GM18511 (cell line): ENCODE measurements around the gene IL4.
"Not testable (repeated sequence)": the region's sequence is repeated elsewhere in the genome, so short reads cannot be mapped to it uniquely, and the experiment has no call there.

Experiments used
- ATAC-seq: cut with Tn5 transposase; IDR thresholded peaks from one replicate; pipeline ENCODE4 v1.9.1; 2021; ENCODE audit warnings: mild to moderate bottlenecking, moderate library complexity; ENCODE audit not compliant: unreplicated experiment

The IL4 gene

DNA sequence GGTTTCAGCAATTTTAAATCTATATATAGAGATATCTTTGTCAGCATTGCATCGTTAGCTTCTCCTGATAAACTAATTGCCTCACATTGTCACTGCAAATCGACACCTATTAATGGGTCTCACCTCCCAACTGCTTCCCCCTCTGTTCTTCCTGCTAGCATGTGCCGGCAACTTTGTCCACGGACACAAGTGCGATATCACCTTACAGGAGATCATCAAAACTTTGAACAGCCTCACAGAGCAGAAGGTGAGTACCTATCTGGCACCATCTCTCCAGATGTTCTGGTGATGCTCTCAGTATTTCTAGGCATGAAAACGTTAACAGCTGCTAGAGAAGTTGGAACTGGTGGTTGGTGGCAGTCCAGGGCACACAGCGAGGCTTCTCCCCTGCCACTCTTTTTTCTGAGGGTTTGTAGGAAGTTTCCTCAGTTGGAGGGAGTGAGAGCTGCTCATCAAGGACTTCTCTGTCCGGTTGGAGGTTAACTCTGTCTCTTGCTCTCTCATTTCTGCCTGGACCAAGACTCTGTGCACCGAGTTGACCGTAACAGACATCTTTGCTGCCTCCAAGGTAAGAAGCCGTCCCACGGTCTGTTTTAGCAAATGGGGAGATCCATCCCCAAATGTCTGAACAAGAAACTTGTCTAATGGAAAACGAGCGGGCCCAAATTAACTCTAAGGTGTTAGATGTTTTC lies at the start of gene IL4:
Gene IL4 (plus strand): TSS at position 51 of the 692 bp plus-strand sequence. CDS start 62 bp downstream, at position 113.
- no peak for ATAC-seq

DNA sequence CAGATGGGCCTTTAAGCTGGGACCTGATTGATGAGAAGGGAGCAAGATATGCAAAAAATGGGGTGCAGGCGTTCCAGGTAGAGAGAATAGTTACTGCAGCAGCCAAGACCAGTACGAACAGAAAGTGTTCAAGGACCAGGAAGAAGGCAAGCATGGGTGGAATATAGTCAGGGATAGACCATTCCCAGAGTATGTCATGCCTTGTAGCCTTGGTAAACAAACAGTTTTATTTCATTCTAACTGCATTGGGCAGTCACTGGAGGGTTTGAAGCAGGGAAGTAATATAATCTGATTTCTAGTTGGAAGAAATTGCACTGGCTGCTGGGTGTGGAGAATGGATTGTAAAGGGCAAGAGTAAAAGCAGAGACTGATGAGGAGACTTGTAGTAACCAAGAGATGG lies 46.3 kb upstream of the IL4 start:
- ATAC-seq = no peak

DNA sequence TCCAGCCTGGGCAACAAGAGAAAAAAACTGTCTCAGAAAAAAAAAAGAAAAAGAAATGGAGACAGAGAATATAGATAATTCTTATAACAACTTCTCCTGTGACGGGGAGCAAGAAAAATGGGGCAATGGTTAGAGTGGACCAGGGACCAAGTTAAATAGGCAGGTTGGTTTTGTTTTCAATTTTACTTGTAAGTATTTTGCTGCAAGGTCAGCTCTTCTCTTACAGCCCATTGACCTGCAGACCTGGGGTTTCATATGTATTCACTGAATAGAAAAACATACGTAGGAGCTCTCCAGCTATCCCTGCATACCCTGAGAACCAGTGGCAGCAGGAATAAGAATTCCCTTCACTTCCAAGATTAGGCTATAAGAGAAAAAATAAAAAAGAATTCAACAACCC lies 45.0 kb upstream of the IL4 start:
- peak; percentile 35 for ATAC-seq

DNA sequence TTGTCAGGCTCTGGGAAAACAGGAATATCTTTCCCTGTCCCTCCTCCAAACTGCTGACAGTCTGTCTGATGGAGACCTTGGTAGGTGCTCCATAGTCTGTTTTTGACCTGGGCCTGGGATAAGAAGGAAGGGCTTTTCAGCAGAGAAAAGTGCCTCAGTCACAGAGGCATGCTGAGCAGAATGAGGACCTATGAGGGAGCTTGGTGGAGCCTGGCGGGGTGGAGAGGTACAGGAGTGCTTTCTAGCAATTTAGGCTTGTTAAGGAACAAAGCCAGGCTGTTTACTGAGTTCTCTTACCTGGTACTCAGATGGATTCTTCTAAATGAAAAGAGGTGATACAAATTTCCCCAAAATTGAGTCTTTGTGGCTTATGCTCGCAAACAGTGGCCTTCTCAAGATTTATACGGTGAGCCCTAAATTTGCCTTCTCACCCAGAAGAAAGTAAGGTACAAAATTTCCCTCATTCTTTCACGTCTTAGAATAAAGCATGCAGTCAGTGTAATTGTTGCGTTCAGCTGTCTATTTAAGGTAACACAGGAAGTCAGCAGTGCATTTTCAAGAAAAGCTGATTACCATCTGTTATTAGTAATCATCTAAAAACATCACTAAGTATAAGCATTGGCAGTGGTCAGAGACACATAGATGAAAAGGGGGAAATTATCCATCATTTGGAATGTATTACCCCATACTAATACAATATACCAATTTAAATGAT lies 44.4 kb upstream of the IL4 start:
- peak; percentile 80 for ATAC-seq

DNA sequence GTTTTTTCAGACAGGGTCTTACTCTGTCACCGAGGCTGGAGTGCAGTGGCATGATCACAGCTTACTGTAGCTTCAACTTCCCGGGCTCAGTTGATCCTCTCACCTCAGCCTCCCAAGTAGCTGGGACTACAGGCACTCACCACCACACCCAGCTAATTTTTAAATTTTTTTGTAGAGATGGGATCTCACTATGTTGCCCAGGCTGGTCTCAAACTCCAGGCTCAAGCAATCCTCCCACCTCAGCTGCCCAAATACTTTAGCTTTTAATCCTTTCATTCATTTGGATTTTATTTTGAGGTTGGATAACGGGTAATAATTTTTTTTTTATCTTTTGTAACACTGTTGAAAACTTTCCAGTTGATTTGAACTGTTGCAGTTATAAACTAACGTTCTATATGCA lies 40.2 kb upstream of the IL4 start:
- not testable (repeated sequence) for ATAC-seq

DNA sequence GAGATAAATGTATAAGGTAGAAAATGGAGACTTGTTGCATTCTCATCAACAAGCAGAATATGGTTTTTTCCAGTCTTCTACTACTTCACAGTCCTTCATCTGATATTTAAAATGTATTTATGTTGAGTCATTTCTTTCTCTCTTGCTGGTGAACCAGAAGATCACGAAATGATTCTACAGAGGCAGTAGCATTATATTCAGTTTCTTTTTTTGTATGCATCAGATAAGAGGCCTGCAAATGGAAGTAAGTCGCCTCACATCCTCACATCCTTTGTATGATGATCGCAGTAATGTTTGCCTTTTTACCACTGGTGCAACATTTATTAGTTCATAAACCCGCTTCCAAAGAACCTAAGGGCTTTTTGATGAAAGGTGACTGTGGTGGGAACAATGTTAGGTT lies 37.9 kb upstream of the IL4 start:
- peak; percentile 47 for ATAC-seq

DNA sequence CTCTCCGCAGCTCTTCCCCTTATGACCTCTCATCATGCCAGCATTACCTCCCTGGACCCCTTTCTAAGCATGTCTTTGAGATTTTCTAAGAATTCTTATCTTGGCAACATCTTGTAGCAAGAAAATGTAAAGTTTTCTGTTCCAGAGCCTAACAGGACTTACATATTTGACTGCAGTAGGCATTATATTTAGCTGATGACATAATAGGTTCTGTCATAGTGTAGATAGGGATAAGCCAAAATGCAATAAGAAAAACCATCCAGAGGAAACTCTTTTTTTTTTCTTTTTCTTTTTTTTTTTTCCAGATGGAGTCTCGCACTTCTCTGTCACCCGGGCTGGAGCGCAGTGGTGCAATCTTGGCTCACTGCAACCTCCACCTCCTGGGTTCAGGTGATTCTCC lies 36.5 kb upstream of the IL4 start:
- no peak for ATAC-seq

DNA sequence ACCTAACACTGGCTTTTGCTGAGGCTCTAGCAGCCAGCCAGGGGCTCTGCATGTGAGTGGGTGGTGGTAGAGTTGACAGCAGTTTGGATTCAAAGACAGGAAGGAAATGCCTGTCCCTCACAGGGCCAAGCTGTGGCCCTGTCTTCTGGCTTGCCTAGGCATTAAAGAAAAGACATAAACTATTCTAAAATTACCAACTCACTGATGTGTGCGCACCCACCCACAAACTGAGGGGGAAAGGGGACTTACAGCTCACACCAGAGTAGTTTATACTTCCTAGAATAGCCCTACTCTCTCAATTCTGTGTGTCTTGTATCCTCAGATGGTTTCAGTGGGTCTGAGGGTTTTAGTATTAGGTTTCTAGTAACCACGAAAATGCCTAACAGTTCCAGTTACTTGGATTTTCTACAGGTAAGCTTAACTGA lies 34.1 kb upstream of the IL4 start:
- ATAC-seq = peak; percentile 73

DNA sequence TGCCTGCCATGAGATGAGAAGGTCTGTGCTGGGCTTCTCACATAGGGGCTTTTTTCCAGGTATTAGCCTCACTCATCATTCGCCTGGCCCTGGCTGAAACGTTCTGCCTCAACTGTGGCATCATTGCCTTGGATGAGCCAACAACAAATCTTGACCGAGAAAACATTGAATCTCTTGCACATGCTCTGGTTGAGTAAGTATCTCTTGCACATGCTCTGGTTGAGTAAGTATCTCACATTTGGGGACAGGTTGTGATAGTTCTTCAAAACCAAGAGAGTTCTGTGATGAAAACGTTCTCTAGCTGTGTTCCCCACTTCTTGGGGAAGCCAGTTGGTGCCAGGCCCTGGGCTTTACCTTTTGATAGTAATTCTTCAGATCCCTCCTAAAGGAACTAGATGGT lies 33.2 kb upstream of the IL4 start:
- no peak for ATAC-seq

DNA sequence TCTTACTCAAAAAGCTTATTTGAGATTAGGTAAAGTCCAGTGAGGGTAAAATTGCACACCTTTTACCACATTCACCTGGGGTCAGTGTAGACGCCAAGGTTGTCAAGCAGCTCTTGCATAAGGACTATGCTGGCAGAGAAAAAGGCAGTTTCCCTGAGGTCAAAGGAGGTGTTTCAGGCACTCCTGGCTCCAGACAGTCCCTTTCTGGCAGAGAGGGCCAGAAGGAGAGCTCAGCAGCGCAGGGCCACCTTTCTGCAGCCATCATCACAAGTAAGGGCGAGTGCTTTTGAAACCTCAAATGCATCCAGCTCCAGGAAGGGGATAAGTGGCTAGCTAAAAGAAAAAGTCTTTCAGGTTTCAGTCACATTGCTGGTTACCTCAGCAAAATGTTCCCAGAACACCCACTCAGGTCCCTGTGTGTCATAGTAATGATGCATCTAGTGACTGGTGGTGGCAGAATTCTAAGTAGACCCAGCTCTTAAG lies 32.5 kb upstream of the IL4 start:
- peak; percentile 38 for ATAC-seq

DNA sequence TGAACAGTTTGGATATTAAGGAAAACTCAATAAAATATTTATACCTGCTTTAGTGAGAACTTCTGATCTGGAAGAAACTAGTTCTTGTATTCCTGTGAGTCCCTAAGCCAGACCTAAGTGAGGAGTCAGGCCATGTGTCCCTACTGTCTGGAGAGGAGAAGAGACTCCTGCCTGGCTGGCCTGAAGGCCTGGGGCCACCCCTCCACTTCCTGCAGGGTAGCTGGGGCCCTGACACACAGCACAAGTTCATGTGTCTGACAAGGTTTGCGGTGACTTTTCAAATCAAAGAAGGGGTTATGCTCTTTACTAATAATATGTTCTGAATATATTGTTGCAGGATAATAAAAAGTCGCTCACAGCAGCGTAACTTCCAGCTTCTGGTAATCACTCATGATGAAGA lies 31.9 kb upstream of the IL4 start:
- ATAC-seq = no peak

DNA sequence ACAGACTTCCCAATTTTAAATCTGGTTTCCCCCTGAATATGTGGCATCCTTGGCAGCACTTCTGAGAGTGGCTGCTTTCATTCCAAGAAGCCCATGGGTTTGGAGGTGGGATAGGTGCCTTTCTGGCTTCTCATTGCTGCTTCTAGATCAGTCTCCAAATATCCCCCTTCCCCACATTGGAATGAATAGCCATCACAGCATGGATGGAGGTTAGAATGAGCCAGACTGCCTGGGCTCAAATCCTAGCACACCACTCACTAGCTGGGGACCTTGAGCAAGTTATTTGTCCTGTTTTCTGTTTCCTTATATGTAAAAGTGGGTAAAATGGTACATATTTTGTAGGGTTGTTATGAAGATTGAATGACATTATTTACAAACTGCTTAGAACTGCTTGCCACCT lies 29.6 kb upstream of the IL4 start:
- no peak for ATAC-seq

DNA sequence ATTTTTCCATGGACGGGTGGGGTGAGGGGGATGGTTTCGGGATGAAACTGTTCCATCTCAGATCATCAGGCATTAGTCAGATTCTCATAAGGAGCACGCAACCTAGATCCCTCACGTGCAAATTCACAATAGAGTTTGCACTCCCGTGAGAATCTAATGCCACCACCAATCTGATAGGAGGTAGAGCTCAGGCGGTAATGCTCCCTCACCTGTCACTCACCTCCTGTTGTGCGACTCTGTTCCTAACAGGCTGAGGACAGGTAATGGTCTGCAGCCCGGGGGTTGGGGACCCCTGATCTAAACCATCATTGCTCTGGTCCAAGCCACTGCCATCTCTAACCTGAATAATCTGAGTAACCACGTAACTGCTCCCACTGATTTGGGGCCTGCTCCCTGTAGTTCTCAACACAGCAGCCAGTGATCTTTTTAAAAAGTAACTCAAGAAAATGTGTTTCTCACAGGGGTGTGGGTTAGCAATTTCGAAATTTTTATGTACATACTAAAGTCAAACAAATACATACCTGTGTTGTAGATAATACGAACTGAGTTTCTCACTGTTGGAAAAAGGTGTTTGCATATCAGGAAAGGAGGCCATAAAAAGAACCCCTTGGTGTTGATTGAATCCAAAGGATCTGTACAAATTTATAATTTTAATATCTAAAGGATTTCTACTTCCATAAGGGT lies 27.1 kb upstream of the IL4 start:
- ATAC-seq = no peak

DNA sequence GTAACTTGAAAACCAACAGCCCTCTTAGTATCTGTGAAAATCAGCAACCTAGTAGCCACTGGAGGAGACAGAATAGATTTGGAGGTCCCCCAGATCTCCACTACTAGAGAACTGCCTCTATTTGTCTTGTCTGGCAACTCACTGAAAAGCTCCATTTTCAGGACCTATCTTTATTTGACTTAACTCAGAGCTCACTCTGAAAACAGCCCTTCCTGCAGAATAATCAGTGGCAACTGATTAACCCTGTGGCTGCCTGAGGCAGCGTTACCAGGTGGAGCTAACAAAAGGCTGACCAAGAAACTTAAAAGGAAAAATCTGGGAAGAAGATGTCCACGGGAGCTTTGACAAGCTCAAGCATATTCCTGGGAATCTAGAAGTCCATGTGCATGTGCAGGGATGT lies 26.3 kb upstream of the IL4 start:
- ATAC-seq = no peak

DNA sequence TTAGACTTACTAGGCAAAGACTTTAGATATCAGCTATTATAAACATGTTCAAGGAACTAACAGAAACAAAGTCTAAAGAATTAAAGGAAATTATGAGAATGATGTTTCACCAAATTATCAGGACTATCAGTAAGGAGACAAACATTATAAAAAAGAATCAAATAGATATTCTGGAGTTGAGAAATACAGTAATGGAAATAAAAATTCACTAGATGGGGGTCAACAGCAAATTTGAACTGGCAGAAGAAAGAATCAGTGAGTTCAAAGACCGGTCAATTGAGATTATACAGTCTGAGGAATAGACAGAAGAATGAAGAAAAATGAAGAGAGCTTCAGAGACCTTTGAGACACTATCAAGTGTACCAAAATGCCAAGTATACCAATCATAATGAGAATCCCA lies 25.4 kb upstream of the IL4 start:
- no peak for ATAC-seq

DNA sequence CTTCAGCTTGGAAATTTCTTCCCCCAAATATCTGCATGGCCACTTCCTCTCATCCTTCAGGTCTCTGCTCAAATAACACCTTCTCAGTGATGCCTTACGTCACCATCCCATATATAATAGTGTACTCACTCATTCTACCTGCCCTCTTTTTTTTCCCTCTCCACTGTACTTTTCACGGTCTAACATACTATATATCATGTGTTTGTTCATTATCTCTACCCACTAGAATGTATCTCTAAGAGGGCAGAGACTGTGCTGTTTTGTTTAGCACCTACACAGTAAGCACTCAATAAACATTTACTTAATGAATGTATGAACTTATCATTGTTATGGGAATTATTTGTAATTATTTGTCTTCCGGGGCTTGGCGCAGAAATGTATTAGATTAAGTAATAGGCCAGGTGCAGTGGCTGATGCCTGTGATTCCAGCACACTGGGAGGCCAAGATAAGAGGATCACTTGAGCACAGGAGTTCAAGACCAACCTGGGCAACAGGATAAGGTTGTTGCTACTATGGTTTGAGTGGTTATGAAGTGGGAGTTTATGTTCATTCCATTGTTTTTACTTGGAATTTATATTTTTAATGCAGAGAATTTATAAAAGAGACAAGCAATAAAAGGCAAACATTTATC lies 21.8 kb upstream of the IL4 start:
- no peak for ATAC-seq

DNA sequence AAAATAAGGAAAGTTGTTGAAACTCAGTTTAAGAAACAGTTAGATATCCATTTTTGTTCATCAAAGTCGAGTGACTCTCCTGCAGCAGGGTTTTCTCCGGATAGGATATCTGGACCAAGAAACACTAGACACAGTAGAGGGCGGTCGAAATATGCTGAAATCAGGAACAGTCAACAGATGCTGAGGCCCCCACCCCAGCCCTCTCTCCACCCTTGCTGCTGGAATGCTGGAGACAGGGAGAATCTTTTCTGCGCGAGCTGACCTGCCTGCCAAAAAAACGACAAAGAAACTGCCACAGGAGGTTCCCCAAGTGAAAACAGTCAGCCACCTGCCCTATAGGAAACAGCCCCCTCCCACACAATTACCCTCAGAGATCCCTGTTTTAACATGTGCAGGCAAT lies 20.1 kb upstream of the IL4 start:
- no peak for ATAC-seq

DNA sequence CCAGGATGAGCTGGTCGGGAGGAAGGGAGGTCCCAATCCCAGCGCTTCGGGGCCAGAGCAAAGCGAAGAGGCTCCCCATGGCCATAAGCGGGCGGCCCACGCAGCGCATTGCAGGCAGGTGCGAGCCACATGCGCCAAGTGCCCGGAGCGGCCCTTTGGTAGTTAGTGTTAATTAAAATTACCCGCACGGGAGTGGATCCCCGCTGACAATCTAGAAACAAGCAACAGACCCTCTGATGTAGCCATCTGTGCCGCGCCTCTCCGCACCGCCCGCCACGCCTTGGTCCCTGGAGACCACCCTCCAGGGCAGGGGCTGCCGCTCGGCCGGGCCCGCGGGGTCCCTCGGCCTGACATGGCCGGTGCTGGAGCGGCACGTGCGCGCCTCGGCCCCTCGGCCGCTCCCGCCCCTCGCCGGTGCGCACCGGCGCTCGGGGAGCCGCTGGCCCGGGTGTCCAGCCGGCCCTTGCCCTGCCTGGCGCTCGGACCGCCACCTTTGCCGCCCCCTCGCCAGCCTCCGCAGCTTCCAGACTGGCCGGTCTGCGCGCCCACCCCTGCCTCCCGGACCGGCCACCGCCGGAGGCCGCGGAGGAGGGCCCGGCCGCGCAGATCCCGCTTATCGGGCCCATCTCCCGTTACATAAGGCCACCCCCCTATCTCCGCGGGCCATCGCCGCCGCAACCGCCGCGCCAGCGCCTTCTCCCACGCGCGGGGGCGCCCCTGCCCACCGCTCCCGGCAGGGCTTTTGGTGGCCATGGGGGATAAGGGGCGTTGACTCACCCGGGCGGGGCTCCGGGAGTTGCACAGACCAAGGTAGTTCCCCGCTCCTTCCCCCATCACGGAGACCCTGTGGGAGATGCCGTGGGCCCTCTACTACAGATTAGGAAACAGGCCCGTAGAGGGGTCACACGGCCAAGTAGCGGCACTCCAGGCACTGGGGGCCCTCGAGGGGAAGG lies 17.7 kb upstream of the IL4 start:
- peak; percentile 42 for ATAC-seq

DNA sequence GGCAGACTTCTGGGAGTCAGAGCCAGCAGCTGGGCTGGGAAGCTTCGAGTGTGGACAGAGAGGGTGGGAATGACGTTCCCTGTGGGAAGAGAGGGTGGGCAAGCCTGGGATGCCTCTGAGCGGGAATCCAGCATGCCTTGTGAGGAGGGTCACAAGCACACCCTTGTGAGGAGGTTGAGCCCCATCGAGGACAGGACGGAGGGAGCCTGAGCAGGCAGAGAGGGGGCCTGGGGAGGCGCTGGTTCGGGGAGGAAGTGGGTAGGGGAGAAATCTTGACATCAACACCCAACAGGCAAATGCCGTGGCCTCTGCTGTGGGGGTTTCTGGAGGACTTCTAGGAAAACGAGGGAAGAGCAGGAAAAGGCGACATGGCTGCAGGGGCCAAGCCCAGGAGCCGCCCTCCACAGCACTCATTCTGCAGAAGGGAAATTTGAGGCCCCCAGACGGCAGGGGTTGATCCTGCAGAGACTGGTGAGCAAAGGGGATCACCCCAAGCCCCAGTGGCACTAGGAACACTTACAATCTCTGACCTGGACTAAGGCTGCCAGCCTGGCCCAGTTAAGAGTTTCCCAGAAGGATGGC lies 16.9 kb upstream of the IL4 start:
- ATAC-seq = no peak
